Spleen (tissue), 7 donors: ENCODE measurements around the gene BRAT1.

Experiments
- CTCF ChIP-seq, 11 experiments: fragments of 200-600 bp in 7 of 11; fragments of 450-650 bp in 4 of 11; sonication (generic) in 4 of 11; IDR thresholded peaks in 8 of 11; conservative IDR thresholded peaks in 3 of 11; 1 replicate in 7 of 11; 2 replicates in 4 of 11; pipeline versions ENCODE4 v1.4.0 to v1.8.0; 2016 to 2021; ENCODE audit warnings: antibody characterized with exemption in 11 of 11, inconsistent platforms in 4 of 11, mild to moderate bottlenecking in 1 of 11
- POLR2A ChIP-seq, 3 donors: fragments of 450-650 bp; IDR thresholded peaks; one replicate each; pipeline ENCODE4 v1.5.1; 2017; ENCODE audit warnings: antibody characterized with exemption in 3 of 3, mild to moderate bottlenecking in 1 of 3
- donor health status: DM: no; HTN: no; CAD: no; lungs with moderate emphysema.
- donor health status: DM: no; HTN: no; CAD: no.
- donor health status: DM: no; HTN: no; CAD: no.

DNA sequence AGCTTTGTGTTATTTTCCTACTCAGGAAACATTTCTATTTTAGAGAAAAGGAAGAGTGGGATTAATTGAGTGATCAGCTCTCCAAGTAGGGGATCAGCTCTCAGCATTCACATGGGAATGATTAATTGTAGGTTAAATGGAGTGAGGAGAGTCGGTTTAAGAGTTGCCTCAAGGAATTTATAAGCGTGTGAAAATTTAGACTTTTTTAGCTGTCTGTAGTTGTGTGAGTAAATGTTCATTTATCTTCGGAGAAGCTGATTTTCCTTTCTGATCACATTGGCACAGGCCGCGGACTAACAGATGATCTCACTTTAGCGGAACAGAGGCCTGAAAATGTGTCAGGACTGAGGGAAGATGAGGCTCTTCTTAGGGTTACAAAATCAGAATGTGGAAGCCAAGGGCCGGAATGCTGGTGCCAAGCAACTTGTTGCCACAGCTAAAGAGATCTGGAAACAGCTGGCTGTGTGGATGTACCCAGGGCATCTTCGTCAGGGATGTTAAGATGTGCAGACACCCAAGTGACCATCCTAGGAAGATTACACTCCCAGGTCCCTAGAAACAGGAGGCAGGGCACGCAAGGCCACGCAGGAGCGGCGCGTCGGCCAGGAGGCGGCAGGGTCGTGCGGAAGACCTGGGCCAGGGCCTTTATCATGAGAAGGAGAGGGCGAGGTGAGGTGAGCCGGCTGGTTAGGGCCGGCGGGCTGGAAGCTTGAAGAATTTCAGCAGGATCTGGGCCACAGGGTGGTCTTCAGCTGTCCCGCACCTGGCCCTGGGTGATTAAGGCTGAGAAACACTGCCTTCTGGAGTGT, 41.3 kb upstream of the BRAT1 start:
- TF ChIP-seq CTCF (IDR thresholded peaks at IDR 0.05 in 8 of 11, conservative IDR thresholded peaks at IDR 0.05 in 3 of 11), result no peak
- no peak for TF ChIP-seq POLR2A (IDR thresholded peaks at IDR 0.05)
